ENCODE results near the gene CRYBG3. TPM values are rescaled to one million over a fixed set of nuclear protein-coding genes. Genes with fewer than 3 reads are reported as not detected.

The CRYBG3 gene
- total RNA-seq, 2 experiments from 2014 or later = 2.2 to 2.4 TPM

GRCh38 chr3:97983933-97984491 is 162.2 kb downstream of the CRYBG3 start:
- no peaks in the 10 kb centered on the region for H3K36me3 ChIP-seq (ENCODE audit: insufficient read depth, low read length)
- Mint-ChIP-seq H3K4me3 (no peak overlapping the region), H3K27me3 (peaks cover 4% of the 10 kb centered on the region), H3K27ac (no peak overlapping the region), H3K4me1 (ENCODE audit: low read depth) (peaks cover 7% of the 10 kb centered on the region), H3K36me3 (ENCODE audit: low read depth) (no peaks in the 10 kb centered on the region), H3K9me3 (no peaks in the 10 kb centered on the region)
- DNase-seq (no peak), ATAC-seq (ENCODE audit: poor library complexity) (no peak)
- ChIA-PET CTCF (interaction anchor here (0.8 to 1.5 kb wide), 2 partner anchors 18 to 36 kb away, joined by 3 read pairs; no protein-coding TSS in a partner anchor), POLR2A (interaction anchor here (1.2 kb wide), 1 partner anchor 13 kb away, joined by 3 read pairs; no protein-coding TSS in a partner anchor)
- no peak overlapping the region for H3K27ac ChIP-seq (ENCODE audit: low read depth in 1 of 2, low read length in 2 of 2)
- no peak overlapping the region for H3K4me3 ChIP-seq (ENCODE audit: low read length)
- intact Hi-C loops (cut with DNase I, micrococcal nuclease) = no loop called here
- H3K9me3 ChIP-seq (ENCODE audit: control insufficient read depth in 1 of 2, insufficient read depth in 1 of 2, low read length in 2 of 2) = no peaks in the 10 kb centered on the region
- no peaks in the 10 kb centered on the region for H3K27me3 ChIP-seq (ENCODE audit: control insufficient read depth in 1 of 2, insufficient read depth in 2 of 2, low read length in 2 of 2)
- no peak for TF ChIP-seq CTCF (IDR thresholded peaks at IDR 0.05)
- H3K4me1 ChIP-seq (ENCODE audit: insufficient read depth, low read length) = no peaks in the 10 kb centered on the region

- Histone ChIP-seq H3K9me3 (ENCODE audit: control insufficient read depth in 1 of 2, insufficient read depth in 1 of 2, low read length in 2 of 2) (no peaks in the 10 kb centered on the region), H3K4me1 (ENCODE audit: insufficient read depth, low read length) (peaks cover 12% of the 10 kb centered on the region), H3K36me3 (ENCODE audit: insufficient read depth, low read length) (no peaks in the 10 kb centered on the region), H3K27me3 (ENCODE audit: control insufficient read depth in 1 of 2, insufficient read depth in 2 of 2, low read length in 2 of 2) (no peaks in the 10 kb centered on the region), H3K27ac (ENCODE audit: low read depth in 1 of 2, low read length in 2 of 2) (no peak overlapping the region), H3K4me3 (ENCODE audit: low read length) (no peak overlapping the region)
- Mint-ChIP-seq H3K36me3 (ENCODE audit: low read depth) (no peaks in the 10 kb centered on the region), H3K9me3 (no peaks in the 10 kb centered on the region), H3K4me1 (ENCODE audit: low read depth) (peaks cover 34% of the 10 kb centered on the region), H3K27ac (no peak overlapping the region), H3K4me3 (no peak overlapping the region), H3K27me3 (no peaks in the 10 kb centered on the region)
- intact Hi-C loops (cut with DNase I, micrococcal nuclease) = no loop called here
- no peak for ATAC-seq (ENCODE audit: poor library complexity)
- DNase-seq = no peak
- no peak for TF ChIP-seq CTCF (IDR thresholded peaks at IDR 0.05)
- ChIA-PET POLR2A (no interaction called here), CTCF (no interaction called here)
Measured at GRCh38 chr3:97987306-97987705, 165.5 kb downstream of the CRYBG3 start.

- no peaks in the 10 kb centered on the region for H3K9me3 ChIP-seq (ENCODE audit: control insufficient read depth in 1 of 2, insufficient read depth in 1 of 2, low read length in 2 of 2)
- Mint-ChIP-seq H3K36me3 (ENCODE audit: low read depth) (no peaks in the 10 kb centered on the region), H3K4me1 (ENCODE audit: low read depth) (peaks cover 36% of the 10 kb centered on the region), H3K4me3 (no peak overlapping the region), H3K9me3 (no peaks in the 10 kb centered on the region), H3K27ac (no peak overlapping the region), H3K27me3 (no peaks in the 10 kb centered on the region)
- H3K4me3 ChIP-seq (ENCODE audit: low read length) = no peak overlapping the region
- no peaks in the 10 kb centered on the region for H3K36me3 ChIP-seq (ENCODE audit: insufficient read depth, low read length)
- TF ChIP-seq CTCF (IDR thresholded peaks at IDR 0.05) = no peak
- ATAC-seq (ENCODE audit: poor library complexity) (no peak), DNase-seq (no peak)
- intact Hi-C loops (cut with DNase I, micrococcal nuclease) = no loop called here
- ChIA-PET CTCF (no interaction called here), POLR2A (no interaction called here)
- no peak overlapping the region for H3K27ac ChIP-seq (ENCODE audit: low read depth in 1 of 2, low read length in 2 of 2)
- H3K27me3 ChIP-seq (ENCODE audit: control insufficient read depth in 1 of 2, insufficient read depth in 2 of 2, low read length in 2 of 2) = no peaks in the 10 kb centered on the region
- peaks cover 12% of the 10 kb centered on the region for H3K4me1 ChIP-seq (ENCODE audit: insufficient read depth, low read length)
Measured at GRCh38 chr3:97988784-97989568, 167.2 kb downstream of the CRYBG3 start.
